Neural crest cell (in vitro differentiated cells): Measurements from ENCODE around the gene CALML5. TPM values are rescaled to one million over a fixed set of nuclear protein-coding genes. Genes with fewer than 3 reads are reported as not detected.

Experiments used
- DNase-seq: peaks from one replicate; pipeline ENCODE4 v3.0.0; 2021; ENCODE audit warnings: low read depth, mixed read lengths, low spot score
- H3K27ac Mint-ChIP-seq: one replicate; pipeline ENCODE4 v1.8.0; 2021; ENCODE audit warnings: mild to moderate bottlenecking, mixed read lengths; ENCODE audit not compliant: unreplicated experiment
- H3K27me3 Mint-ChIP-seq: 2 replicates; pipeline ENCODE4 v1.8.0; 2021; ENCODE audit warnings: low read depth, mild to moderate bottlenecking, mixed read lengths
- H3K36me3 Mint-ChIP-seq: 2 replicates; pipeline ENCODE4 v1.8.0; 2021; ENCODE audit warnings: low read depth, mild to moderate bottlenecking, mixed read lengths
- H3K4me1 Mint-ChIP-seq: 2 replicates; pipeline ENCODE4 v1.8.0; 2021; ENCODE audit warnings: mixed read lengths
- H3K4me3 Mint-ChIP-seq: one replicate; pipeline ENCODE4 v1.8.0; 2021; ENCODE audit warnings: mild to moderate bottlenecking, mixed read lengths
- H3K9me3 Mint-ChIP-seq: 2 replicates; pipeline ENCODE4 v1.8.0; 2021; ENCODE audit warnings: mixed read lengths
- total RNA-seq: library from RNA; stranded (reverse); gene quantifications from 2 replicates; pipeline ENCODE4 v1.2.1, GENCODE V29; 2021
- TF ChIP-seq, protein P1 (sequence below): fragments of 200-600 bp; sonication (generic); conservative IDR thresholded peaks from 2 replicates; pipeline ENCODE4 v1.5.0; 2021; ENCODE audit warnings: antibody characterized with exemption, mild to moderate bottlenecking

Gene CALML5
- total RNA-seq, 1 donor from 2014 or later, result not detected

DNA sequence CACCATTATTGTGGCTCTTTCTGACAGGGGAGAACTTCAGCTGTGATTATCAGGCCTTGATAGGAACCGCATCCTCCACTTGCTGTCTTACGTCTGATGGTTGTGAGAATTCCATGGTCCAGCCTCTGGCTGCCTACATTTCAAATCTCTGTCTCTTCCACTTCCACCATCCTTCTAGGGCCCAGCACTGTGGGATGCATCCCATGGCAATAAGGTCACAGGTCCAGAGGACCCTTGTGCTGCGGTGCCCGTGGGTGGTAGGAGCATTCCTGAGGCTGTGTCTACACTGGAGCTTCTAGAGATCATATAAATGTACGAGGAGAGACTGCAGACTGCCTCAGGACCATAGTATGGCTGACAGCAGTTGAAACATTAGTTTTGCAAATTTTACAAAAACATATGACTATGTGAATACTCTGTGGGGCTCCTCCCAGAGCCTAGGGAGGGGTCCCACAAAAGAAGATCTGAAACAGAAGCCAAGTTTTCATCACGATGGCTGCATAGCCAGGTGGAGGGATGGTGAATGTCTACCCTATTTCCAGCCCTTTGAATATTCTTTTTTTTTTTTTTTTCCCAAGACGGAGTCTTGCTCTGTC lies 37.2 kb upstream of the CALML5 start:
- TF ChIP-seq, protein P1, sequence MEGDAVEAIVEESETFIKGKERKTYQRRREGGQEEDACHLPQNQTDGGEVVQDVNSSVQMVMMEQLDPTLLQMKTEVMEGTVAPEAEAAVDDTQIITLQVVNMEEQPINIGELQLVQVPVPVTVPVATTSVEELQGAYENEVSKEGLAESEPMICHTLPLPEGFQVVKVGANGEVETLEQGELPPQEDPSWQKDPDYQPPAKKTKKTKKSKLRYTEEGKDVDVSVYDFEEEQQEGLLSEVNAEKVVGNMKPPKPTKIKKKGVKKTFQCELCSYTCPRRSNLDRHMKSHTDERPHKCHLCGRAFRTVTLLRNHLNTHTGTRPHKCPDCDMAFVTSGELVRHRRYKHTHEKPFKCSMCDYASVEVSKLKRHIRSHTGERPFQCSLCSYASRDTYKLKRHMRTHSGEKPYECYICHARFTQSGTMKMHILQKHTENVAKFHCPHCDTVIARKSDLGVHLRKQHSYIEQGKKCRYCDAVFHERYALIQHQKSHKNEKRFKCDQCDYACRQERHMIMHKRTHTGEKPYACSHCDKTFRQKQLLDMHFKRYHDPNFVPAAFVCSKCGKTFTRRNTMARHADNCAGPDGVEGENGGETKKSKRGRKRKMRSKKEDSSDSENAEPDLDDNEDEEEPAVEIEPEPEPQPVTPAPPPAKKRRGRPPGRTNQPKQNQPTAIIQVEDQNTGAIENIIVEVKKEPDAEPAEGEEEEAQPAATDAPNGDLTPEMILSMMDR, result no peak
- Mint-ChIP-seq H3K9me3 (no peaks in the 10 kb centered on the region), H3K36me3 (no peaks in the 10 kb centered on the region), H3K4me1 (peaks cover 13% of the 10 kb centered on the region), H3K27me3 (no peaks in the 10 kb centered on the region), H3K27ac (no peak overlapping the region), H3K4me3 (no peak overlapping the region)
- DNase-seq, result no peak

DNA sequence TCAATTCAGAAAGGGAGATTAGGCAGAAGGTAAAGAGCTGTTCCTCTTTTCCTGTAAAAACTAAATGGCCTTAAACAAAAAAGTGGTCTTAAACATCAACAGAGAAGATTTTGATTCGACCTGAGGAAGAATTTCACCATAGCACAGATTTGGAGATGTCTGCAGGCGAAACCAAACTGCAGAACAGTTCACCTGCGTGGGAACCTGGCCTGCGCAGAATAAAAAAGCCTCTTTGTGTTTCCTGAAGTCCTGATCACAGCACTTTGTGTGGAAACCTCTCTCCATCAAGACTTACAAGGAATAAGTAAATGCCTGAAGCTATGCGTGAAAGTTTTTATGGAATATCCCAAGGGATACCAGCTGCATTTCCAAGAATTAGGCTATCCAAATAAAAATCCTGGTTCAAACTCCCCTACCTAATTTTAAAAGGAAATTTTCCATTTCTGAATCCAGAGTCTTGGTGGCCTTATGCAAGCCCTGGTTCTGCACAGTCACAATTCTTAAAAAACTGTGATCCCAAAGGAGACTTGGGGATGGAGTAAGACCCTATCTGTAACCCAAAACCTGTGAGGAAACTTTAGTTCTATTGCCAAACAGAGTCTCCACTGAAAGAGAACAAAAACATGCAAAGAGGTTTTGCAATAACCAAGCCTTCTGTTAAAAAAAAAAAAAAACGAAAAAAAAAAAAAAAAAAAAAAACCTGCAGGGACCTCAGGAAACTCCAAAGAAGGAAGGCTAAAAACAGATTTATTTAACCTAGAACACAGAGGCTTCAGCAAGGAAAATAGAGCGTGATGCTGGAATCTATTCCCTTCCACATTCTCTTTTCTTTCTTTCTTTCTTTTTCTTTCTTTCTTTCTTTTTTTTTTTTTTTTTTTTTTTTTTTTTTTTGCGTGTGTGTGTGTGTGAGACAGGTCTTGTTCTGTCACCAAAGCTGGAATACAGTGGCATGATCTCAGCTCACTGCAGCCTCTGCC lies 35.8 kb upstream of the CALML5 start:
- Mint-ChIP-seq H3K9me3 (peaks cover 3% of the 10 kb centered on the region), H3K36me3 (no peaks in the 10 kb centered on the region), H3K27ac (no peak overlapping the region), H3K27me3 (no peaks in the 10 kb centered on the region), H3K4me1 (peaks cover 13% of the 10 kb centered on the region), H3K4me3 (no peak overlapping the region)
- TF ChIP-seq, protein P1, result no peak
- no peak for DNase-seq

DNA sequence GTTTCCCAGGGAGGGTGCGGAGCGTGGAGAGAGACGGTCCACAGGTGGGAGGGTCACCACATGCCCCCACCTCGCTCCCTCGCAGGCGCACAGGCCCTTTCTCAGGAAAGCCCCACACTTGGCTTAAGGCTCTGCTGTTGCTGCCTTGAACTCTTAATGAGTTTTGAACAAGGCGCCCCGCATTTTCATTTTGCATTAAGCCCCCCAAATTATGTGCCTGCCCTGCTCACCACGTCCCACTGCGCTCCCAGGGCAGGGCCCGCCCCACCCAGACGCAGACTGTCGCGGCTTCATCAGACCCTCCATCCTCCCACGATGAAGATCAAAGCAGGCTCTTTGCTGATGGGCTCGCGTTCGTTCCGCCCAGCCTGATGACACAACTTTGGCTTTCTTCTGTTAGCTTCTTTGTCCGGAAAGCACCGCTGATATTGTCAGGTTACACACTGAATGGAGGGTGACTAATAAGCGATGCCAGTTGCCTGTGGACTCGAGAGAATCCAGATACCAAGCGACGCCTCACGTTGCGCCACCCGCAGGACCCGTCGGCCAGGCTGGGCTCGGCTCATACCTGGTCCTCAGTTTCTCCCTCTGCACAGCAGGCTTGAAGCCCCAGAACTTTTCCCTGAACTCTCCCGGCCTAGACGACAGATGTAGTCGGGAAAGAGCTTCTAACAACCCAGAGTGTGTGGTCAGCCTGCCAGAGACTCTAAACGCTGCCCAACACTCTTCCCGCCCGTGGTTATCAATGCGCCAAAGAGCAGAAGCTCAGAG lies 34.9 kb upstream of the CALML5 start:
- Mint-ChIP-seq H3K4me1 (peaks cover 13% of the 10 kb centered on the region), H3K36me3 (no peaks in the 10 kb centered on the region), H3K9me3 (peaks cover 3% of the 10 kb centered on the region), H3K4me3 (no peak overlapping the region), H3K27ac (no peak overlapping the region), H3K27me3 (no peaks in the 10 kb centered on the region)
- no peak for DNase-seq
- TF ChIP-seq, protein P1, result no peak

DNA sequence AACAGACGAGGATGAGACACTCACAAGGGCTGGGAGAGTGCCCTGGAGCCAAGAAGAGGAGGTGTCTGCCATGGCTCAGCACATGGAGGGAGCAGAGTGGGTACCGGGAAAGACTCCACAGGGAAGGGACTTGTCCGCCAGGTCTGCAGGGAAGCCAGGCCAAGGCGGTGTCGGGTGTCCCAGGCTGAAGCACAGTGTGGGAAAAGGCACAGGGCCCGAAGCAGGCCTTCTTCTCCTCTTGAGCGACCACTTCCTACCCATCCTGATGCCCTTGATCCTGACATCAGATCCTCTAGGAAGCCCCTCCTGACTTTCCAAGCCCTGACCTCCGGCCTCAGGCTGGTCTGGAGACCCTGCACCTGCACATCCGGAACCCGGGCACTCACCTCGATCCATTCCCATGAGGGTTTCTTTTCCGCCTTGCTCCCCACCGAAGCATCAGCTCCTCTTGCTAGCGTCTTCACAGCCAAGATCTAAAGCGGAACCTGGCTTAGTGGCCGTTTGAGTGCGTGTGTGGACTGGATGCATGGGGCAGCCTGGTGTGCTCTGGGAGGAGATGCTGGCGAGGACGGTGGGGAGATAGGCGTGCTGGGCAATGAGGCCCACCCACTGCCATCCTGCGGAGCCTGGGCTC lies 33.8 kb upstream of the CALML5 start:
- H3K4me3 Mint-ChIP-seq, result no peak overlapping the region
- DNase-seq, result no peak
- H3K36me3 Mint-ChIP-seq, result no peaks in the 10 kb centered on the region
- no peak overlapping the region for H3K27ac Mint-ChIP-seq
- H3K9me3 Mint-ChIP-seq, result peaks cover 3% of the 10 kb centered on the region
- H3K4me1 Mint-ChIP-seq, result peaks cover 6% of the 10 kb centered on the region
- TF ChIP-seq, protein P1, result no peak
- no peaks in the 10 kb centered on the region for H3K27me3 Mint-ChIP-seq

DNA sequence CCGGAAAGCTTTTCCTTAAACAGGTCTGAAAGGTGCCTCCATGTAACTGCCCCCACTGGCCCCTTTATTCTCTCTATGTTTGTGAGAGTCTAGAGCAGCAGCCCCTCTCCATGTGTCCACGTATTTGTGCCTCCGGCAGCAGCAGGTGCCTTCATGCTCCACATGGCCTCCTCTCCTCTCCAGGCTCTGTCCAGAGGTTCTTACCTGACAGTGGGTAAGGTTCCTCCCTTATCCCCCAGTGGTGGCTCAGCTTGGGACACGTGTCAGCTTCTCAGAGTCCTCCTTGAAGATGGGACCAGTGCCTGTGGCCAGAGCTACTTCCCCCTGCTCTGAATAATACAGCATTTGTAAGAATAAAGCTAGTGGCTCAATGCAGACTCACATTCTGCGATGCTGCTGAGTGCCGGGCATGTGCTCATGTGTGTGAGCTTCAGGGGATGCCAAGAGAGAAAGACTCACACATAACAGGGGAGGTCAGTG lies 33.3 kb upstream of the CALML5 start:
- no peak overlapping the region for H3K4me3 Mint-ChIP-seq
- H3K36me3 Mint-ChIP-seq, result no peaks in the 10 kb centered on the region
- no peaks in the 10 kb centered on the region for H3K27me3 Mint-ChIP-seq
- peaks cover 6% of the 10 kb centered on the region for H3K4me1 Mint-ChIP-seq
- TF ChIP-seq, protein P1, result no peak
- DNase-seq, result no peak
- H3K9me3 Mint-ChIP-seq, result peaks cover 3% of the 10 kb centered on the region
- H3K27ac Mint-ChIP-seq, result no peak overlapping the region
